Lower leg skin (tissue), 3 donors: Measurements from ENCODE around the gene PRDM16.

ENCODE experiments used
- POLR2A ChIP-seq, 2 donors: fragments of 450-650 bp; IDR thresholded peaks; one replicate each; pipeline ENCODE4 v1.6.1; 2016 to 2017; ENCODE audit warnings: antibody characterized with exemption in 2 of 2, mild to moderate bottlenecking in 1 of 2, moderate library complexity in 1 of 2
- TF ChIP-seq, protein P1 (sequence below), 3 donors: fragments of 450-650 bp; IDR thresholded peaks; one replicate each; pipeline ENCODE4 v1.5.1; 2016; ENCODE audit warnings: antibody characterized with exemption in 3 of 3, mild to moderate bottlenecking in 3 of 3, moderate library complexity in 2 of 3

DNA sequence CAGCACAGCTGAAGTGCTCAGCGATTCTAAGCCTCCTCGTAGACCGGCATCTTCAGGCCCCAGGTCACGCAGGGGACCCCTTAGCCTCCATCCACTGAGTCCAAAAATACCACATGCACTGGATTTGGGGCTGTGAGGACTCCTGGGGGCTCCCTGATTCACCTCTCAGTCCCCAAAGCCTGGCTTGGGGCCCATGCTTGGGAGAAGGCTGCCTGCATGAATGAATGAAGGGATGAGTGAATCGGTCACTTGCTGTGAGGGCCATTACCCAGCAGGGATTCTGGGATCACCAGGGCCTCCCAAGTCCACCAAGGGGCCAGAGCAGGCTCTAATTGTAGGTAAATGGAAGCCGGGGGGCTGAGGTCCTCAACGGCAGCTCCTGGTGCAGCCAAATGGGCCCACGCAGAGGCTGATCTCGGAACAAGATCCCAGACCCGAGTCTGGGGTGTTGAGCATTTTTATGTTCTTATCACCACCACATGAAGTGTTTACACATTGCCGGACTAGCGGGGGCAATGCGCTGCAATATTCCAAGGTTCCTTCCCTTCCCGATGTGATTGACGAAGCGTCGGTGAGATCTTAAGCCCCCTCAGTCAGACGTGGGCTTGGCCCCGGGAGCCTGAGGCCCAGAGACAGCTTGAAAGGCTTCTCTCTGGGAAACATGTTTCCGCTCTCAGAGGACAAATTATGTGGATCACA is 371.9 kb downstream of the PRDM16 start:
- TF ChIP-seq, protein P1, sequence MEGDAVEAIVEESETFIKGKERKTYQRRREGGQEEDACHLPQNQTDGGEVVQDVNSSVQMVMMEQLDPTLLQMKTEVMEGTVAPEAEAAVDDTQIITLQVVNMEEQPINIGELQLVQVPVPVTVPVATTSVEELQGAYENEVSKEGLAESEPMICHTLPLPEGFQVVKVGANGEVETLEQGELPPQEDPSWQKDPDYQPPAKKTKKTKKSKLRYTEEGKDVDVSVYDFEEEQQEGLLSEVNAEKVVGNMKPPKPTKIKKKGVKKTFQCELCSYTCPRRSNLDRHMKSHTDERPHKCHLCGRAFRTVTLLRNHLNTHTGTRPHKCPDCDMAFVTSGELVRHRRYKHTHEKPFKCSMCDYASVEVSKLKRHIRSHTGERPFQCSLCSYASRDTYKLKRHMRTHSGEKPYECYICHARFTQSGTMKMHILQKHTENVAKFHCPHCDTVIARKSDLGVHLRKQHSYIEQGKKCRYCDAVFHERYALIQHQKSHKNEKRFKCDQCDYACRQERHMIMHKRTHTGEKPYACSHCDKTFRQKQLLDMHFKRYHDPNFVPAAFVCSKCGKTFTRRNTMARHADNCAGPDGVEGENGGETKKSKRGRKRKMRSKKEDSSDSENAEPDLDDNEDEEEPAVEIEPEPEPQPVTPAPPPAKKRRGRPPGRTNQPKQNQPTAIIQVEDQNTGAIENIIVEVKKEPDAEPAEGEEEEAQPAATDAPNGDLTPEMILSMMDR (IDR thresholded peaks at IDR 0.05), result no peak
- TF ChIP-seq POLR2A (IDR thresholded peaks at IDR 0.05), result no peak
